ENCODE measurements around the gene PKDCC.

DNA sequence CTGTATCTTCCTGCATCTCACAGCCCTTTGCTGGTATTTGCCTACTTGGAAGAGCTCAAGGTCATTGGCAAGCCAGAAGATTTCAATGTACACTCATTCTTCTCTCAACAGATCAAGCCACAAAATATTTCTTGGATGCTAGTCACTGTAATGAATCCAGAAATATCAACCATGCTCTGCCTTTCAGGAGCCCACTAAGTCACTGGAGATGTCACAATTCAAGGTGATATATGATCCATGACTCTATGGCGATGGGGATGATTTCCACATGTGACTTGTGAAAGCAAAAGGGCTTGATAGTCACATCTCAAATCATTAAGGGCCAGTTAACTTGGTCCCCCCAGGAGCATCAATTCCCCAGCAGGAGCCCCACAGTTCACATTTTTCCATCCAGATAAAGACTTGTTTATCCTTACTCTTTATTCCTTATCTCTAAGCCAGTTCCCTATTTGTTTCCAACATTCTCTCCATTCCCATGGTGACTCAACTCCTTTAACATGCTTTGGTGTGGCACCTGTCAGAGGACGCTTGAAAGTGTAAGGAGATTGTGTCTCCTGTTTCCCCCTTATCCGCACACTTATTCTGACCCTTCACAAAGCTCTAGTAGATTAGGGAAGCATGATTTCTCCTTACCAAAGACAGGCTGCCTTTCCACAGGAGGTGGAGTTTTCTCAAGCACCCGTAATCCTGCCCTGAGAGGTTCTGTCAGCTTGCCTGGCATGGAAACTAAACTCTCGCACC lies 15.8 kb downstream of the PKDCC start:
- TF ChIP-seq, protein P1, sequence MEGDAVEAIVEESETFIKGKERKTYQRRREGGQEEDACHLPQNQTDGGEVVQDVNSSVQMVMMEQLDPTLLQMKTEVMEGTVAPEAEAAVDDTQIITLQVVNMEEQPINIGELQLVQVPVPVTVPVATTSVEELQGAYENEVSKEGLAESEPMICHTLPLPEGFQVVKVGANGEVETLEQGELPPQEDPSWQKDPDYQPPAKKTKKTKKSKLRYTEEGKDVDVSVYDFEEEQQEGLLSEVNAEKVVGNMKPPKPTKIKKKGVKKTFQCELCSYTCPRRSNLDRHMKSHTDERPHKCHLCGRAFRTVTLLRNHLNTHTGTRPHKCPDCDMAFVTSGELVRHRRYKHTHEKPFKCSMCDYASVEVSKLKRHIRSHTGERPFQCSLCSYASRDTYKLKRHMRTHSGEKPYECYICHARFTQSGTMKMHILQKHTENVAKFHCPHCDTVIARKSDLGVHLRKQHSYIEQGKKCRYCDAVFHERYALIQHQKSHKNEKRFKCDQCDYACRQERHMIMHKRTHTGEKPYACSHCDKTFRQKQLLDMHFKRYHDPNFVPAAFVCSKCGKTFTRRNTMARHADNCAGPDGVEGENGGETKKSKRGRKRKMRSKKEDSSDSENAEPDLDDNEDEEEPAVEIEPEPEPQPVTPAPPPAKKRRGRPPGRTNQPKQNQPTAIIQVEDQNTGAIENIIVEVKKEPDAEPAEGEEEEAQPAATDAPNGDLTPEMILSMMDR (IDR thresholded peaks at IDR 0.05) = no peak
- TF ChIP-seq, protein P2, sequence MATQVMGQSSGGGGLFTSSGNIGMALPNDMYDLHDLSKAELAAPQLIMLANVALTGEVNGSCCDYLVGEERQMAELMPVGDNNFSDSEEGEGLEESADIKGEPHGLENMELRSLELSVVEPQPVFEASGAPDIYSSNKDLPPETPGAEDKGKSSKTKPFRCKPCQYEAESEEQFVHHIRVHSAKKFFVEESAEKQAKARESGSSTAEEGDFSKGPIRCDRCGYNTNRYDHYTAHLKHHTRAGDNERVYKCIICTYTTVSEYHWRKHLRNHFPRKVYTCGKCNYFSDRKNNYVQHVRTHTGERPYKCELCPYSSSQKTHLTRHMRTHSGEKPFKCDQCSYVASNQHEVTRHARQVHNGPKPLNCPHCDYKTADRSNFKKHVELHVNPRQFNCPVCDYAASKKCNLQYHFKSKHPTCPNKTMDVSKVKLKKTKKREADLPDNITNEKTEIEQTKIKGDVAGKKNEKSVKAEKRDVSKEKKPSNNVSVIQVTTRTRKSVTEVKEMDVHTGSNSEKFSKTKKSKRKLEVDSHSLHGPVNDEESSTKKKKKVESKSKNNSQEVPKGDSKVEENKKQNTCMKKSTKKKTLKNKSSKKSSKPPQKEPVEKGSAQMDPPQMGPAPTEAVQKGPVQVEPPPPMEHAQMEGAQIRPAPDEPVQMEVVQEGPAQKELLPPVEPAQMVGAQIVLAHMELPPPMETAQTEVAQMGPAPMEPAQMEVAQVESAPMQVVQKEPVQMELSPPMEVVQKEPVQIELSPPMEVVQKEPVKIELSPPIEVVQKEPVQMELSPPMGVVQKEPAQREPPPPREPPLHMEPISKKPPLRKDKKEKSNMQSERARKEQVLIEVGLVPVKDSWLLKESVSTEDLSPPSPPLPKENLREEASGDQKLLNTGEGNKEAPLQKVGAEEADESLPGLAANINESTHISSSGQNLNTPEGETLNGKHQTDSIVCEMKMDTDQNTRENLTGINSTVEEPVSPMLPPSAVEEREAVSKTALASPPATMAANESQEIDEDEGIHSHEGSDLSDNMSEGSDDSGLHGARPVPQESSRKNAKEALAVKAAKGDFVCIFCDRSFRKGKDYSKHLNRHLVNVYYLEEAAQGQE (IDR thresholded peaks at IDR 0.05; ENCODE audit: insufficient read depth in 1 of 2, low read depth in 2 of 2, low read length in 1 of 2) = no peak
- TF ChIP-seq POLR2AphosphoS5 (IDR thresholded peaks at IDR 0.05; ENCODE audit: low read depth, low read length) (no peak), TCF7L2 (IDR thresholded peaks at IDR 0.05; ENCODE audit: low read depth, low read length) (no peak), SIN3A (IDR thresholded peaks at IDR 0.05; ENCODE audit: borderline replicate concordance, insufficient read depth, low read depth, low read length) (no peak)

Measured in Panc1 (cell line).